HG03045 (cell line): ENCODE data around the gene WIPF2.

Experiments used
- ATAC-seq: cut with Tn5 transposase; IDR thresholded peaks from one replicate; pipeline ENCODE4 v1.9.1; 2021; ENCODE audit warnings: mild to moderate bottlenecking, moderate library complexity; ENCODE audit not compliant: unreplicated experiment

WIPF2 gene

DNA sequence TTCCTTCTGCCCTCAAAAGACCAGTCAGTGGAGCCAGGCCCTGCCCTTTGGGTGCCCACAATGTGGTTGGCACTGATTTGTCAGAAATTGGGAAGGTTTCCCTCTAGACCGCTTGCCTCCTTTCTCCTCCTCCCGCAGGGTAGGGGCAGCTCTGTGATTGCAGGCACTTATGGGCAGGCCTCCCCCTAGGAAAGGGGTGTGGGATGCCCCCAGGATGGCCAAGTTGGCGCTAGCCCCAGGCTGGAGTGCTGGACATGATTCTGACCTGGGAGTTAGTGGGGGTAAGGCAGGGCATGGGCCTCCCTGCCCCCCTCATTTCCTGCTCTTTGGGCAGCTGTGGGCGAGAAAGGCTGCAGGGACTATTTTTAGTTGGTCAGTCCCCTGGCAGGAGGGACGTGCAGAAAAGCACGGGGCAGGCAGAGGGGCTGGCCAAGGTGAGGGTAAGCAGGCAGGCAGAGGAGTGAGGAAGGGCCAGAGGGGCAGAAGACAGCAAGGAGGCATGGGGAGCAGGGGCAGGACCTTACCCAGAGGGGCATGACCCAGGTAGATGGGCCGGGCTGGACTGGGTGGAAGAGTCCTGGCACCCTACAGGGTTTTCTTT, 93.1 kb downstream of the WIPF2 start:
- ATAC-seq: no peak

DNA sequence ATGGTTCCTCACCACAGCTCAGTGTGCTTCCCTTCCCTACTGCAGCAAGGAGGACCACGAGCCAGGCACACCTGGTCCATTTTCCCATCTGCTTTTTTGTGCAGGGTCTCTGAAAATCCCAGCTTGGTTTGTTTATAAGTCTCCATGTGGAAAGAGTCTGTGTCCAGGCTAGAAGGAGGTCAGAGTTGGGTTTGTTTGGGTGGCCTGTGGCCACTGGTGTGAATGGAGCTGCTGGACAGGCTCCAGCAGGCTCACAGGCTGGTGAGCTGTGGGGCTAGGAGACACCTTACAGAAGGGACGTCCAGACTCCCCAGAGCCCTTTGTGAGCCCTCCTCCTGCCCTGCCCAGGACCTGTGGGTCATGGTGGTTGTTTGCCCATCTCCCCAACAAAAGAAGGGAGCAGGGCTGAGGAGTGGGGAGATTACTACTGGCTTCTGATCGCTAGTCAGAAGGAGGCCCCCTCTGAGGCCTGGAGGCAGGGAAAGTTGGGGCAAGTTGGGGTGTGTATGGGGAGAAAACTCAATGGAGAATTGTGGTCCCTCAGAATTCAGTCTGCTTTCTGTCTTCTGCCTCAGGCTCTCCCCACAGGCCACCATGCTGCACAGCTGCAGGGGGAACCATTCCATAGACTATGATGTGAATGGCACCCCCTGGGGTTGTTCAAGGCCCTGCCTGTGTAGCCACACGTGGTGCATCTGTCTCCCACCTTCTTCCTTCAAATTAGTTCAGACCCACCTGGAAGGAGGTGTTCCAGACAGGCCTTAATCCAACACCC, 94.0 kb downstream of the WIPF2 start:
- no peak for ATAC-seq

DNA sequence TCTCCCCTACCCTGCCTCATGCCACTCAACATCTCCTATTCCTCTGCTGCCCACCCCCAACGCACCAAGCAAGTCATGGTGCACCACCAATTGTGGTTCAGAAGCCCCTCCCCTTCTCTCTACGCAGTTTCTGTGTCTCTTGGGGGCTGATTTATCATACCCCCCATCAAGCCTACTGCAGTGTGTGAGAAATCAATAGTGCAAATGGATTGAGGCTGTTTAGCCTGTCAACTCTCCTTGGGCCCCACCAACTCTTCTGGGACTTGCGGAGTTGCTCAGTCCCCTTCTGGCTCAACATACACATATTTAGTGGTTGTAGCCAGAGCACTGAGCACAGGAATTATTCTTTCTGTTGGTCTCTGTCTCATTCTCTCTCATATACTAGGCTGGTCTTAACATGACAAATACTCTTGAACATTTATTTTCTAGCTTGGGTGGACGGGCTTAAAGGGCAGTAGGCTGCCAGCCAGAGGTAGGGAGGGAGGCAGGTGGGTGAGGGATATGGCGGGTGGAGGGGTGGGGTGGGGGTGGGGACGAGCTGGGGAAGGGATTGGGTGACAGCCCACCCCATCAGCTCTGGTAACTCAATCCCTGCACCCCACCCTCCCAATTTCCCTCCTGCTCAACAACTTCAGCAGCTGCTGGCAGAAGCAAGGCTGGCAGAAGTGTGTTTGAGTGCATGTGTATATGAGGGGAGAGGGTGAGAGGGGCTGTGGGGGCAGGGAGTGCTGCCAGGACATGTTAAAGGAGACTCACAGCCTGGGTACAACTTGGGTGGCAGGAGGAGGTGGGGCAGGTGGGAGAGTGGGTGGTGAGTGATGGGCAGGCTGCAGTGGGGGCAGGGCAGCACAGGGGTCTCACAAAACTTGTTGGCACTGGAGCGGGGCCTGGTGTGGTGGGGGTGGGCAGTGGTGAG, 94.8 kb downstream of the WIPF2 start:
- ATAC-seq: no peak

DNA sequence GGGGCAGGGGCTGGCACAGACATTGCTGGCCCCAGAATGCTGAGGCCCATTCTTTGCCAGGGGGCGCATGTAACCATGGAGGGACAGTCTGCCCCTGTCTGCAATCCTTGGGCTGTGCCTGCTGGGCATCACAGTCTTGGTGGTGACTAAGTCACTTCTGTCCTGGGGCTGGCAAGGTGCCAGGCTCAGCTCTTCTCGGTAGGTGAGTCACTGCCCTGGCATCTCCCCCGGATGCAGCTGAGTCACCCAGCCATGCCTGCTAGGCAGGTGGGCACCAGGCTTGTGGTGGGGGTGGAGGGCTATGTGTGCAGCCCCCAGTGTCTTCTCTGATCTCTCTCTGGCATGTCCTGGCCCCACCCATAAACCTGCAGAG, 95.5 kb downstream of the WIPF2 start:
- ATAC-seq: no peak

DNA sequence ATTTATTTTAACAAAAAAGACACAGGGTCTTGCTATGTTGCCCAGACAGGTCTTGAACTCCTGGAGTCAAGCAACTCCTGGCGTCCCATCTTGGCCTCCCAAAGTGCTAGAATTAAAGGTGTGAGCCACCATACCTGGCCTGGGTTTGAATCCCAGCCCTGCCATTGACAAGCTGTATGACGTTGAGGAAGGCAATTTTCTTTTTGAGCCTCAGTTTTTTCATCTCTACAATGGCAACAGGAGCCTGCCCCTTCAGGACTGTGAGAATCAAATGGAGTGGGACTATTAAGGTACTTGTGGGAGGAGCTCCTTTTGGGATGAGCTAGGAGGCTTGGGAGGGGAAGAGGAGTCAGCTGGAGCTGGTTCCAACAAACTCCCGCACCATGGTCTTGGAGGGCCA, 96.1 kb downstream of the WIPF2 start:
- no peak for ATAC-seq

DNA sequence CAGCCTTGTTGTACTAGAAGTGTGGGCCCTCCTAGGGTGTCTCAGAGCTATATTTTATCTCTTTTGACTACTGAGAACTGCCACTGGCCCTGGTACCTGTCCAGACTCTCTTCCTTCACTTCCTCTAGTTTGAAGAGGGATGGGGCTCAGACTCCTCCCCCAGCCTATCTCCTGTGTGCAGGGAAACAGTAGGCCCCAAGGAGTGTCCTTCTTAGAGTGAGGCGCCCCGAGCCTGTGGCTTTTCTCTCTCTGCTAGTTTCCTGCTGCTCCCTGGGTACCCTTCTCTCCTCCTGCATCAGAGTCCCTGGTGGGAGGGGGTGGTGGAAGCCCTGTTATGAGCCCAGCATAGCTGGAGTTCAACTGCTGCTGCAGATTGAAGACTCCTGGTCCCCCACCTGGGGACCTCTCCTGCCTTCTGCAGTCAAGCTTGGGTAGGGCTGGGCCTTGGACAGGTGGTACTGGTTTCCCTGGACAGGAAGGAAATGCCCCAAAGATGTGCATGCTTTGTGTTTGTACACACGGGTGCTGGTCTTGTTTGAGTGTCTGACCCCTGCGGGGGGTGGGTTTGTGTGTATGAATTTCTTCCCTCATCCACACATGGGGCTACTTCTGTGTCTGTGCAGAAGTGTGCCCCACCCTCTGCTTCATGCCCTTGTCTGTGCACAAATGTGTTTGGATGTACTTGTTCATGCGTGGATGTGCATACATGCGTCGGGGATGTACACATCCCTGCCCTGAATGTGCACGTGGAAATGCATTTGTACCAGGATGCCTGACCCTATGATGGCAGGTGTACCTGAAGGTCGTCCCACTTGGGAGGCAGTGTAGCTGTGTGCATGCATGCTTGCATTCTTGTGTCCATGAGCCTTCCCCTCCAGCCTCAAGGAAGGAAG, 96.8 kb downstream of the WIPF2 start:
- no peak for ATAC-seq

DNA sequence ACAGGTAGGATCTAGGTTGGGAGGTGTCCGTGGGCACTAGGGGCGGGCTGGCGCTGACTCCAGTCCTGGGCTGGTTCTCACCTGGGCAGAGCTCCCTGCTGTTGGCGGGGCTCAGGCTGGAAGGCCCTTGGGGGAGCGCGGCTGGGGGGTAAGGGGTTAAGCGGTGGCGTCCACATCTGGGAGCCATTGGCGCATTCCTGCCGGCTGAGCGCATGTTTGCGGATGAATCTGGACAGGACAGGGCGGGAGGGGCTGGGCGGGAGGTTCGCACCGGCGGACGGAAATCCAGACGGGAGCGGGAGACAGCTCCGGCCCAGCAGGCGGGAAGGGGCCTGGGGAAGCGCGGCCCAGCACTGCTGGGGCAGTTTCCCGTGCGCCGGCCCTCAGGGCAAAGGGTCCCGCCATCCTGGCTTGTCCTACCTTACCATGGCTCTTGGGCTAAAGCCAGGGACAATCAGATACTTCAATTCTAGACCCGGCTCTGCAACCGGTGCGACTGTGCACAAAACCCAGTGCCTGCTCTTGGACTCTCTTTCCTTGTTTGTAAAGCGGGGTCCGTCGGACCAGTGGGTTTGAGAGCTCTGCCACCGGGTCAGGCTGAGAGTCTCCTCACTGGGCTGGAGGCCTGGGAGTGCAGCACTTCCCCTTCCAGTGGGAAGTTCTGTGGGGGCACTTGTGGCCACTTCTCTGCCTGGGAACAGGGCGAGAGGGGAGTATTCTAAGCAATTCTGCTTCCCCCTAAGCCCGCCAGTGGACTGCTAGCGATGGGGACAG, 97.7 kb downstream of the WIPF2 start:
- ATAC-seq: no peak

DNA sequence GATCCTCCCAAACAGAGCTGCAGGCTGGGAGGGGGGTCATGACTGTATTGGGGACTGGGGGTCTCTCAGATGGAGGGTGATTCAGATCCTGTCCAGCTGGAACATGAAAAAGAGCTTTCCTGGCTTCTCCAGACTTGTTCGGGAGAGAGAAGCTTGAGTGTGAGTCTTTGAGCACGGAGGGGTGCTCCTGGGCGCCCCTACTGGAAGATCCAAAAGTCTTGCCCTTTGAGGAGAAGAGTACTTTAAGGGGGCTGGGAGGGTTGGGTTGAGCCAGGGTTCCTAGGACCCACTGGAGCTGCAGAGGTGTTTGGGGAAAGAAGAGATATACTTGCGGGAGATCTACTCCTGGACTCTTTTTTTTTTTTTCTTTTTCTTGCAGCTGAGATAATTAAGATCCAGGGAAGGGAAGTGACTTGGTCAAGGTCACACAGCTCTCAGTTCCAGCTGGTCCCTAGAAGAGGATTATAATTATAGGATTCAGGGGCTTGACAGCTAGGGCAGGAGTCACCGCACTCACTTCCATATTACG, 98.3 kb downstream of the WIPF2 start:
- ATAC-seq: no peak

DNA sequence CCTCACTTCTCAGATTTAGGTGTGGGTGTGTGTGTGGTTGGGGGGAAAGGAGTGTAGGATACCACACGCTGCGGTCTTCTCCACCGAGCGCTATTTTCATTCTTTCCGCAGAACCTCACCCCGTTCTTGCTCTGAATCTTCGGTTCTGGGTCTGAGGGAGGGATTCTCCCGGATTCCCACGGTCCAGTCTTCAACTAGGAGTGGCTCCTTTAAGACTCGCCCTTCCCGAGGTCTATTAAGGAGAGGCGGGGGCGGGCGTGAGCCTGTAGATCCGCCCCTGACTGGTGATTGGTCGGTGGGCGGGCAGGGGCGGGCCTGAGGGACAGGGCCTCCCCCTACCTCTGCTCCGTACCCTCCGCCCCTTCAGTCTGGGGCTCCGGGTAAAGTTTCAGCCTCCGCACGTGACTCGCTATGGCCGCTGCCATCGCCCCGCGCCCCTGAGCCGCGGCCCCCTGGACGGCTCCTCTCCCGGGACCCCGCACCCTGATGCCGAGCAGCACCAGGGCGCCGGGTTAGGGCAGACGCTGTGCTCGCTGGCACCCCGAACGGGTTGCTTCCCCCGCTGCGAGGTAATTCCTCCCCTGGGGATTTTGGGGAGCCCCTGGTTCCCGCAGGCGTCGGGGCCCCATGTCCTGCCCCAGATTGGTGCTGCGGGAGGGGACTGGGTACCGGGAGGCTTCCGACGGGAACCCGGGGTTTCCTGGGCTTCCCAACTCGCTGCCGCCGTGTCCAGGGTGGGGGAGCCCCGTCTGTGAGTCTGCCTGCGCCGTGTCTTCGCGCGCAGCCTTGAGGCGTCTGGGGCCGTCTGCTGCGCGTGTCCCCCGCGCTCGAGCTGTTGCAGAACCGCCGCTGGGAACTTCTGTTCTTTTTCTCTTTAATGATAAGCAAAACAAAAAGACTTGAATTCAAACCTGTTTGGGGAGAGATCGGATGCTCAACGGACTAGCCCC, 99.1 kb downstream of the WIPF2 start:
- peak; percentile 64 for ATAC-seq

DNA sequence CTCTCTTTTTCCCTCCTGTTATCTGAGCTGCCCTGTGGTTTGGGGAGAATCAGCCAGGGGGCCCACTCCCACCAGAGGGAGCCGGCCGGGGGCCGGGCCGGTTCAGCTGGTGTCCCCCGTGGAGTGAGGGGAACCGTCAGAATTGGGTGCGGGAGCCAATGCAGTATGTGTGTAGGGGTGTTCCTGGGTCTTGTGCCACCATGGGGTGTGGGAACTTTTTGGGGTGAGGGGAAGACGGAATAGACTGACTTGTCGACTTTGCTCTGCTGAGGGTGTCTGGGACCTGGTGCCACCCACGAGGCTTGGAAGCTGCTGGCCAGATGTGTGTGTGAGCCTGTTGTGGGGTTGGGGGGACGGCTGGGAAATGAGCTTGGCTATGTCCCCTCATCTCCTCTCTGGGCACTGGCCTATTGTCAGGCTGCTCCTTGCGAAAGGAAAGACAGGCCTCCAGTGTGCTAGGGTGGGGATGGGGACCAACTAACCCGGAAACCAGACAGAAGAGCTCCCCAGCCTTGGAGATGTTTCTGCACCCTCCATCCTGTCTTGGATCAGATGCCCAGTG, 99.8 kb downstream of the WIPF2 start:
- ATAC-seq: no peak

DNA sequence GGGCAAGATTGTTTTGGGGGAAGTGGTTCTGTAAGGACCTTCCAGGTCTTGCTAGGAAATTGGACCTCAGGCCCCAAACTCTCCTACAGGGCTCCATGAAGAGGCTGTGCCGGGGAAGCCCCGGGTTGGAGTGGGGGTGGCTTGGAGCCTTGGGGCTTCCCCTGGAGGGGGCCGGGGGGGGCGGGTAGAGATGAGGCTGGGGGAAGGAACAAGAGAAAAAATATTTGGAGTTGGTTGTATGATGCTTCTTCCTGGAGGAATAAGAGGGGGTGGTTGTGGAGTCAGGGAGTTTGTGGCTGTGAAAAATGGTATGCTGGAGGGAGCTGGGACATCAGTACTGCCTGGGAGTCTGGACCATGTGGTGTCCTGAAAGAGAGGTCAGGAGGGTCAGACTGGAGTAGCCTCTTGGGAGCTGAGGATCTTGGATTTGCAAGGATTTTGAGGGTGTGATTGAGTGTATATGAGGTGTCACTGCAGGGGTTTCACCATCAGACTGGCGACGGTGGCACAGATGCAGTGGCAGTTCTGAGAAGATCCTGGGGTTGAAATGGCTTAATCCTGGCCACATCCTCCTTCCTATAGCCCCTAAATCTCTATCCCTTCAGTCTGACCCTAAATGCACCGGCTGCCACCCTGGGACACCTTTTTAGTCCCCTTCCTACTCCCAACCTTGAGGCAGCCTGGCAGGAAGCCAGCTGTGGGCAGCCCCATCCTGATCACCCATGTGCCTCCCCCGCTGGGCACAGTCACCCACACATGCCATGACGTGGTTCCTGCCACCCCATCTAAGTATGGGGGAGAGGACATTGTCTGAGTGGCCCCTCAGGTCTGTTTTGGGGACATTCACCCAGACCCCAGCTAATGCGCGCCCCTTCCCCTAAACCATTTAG, 100.8 kb downstream of the WIPF2 start:
- ATAC-seq: no peak

DNA sequence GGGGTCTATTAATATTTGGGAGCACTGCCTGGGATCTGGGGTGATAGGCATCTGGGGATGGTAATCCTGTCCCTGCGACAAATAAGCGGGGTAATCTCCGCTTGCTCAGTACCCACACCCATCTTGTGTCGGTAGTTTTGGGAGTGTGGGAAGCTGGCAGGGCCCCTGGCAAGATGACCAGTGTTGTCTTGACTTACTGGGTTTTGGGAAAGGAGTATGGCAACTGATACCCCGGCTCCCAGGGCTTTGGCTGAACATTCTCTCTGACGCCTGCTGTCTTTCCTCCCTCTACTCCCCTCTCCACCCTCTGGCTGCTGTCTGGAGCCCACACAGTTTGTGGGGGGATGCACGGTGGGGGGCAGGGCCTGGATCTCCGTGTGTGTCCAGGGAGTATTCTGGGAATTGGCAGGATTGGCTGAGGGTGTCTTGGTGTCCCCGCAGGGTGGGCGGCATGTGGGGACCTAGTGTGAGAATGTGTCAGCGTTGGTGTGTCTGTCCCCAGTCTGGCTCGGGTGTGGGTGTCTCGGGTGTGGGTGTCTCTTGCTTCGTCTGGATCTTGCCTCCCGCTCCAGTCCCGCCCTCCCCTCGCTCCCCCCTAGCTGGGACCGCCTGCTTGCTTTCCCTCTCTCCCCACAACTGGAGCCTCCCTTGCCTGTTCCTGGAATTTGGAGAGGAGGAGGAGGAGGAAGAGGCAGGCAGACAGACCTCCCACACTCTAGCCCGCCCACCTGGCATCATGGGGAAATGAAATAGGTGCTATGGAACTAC, 101.8 kb downstream of the WIPF2 start:
- no peak for ATAC-seq

DNA sequence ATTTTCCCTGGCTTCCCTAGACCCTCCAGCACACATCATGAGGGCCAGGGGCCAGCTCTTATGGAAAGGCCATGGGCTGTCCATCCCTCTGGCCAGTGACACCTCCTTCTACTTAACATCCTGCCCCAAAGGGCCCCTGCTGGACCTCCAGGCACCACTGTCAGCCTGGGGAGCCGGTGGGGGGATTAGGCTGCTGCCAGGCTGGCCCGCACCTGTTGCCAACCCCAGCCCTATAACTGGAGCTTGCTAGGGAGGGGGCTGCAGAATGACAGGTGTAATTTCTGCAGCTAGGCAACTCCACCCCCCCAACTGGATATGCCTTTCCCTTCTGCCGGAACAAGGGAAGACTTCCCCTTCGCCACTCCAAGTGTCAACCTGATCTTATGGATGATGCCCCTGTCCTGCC, 102.4 kb downstream of the WIPF2 start:
- no peak for ATAC-seq

DNA sequence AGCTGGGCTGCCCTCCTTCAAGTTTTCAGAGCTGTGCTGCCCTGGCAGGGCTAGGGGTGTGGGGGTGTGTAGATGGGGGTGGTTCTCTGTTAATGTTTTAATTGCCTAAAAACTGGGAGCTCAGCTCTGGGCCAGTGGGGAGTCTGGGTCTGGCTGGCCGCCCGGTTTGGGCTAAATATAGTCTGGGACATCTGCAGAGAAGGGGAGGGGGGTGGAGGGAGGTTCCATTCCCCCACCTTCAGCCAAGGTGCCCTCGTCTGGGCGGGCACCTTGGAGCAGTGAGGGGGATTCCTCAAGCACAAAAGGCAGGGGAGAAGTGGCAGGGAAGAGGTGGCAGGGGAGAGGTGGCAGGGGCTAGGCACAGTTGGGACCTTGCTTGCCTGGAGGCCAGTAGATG, 102.9 kb downstream of the WIPF2 start:
- no peak for ATAC-seq

DNA sequence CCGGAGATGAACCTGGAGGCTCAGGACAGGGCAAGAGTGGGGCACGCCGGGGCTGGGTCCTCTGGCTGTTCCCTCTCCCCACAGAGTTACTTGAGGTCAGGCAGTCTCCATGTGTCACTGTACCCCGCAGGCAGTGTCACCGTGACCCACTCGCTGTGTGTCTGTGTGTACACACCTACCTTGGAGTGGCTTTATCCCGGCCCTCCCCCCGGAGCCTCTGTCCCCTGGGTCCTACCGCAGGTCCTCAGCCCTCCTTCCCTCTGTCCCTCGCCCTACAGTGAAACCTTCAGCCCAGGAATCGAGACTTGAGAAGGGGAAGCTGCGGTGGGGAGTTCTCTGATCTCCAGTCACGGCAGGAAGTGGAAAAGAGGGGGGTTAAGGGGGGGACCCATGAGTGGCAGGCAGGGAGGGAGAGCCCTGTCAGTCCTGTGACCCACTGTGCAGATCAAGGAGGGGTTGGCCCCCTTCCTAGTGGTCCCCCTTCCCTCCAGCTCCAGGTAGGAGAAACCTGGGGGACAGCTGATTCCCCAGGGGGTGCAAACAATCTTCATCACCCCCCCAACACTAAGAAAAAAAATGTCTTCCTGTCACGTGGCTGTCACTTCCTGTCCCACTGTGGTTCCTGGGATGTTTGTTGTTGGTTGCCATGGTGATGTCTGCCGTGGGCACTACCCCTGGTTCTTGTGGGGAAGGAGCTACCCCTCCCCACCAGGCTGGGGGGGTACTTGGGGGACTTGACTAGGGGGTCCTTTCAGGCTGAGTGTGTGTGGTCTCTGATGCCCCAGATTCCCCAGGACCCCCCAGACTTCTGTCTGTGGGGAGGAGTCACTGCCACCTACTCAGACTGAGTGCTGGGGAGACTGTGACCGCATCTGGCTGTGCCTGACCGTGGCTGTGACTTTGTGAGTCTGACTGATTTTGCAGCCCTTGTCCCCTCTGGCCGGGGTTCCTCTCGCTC, 103.5 kb downstream of the WIPF2 start:
- peak; percentile 27 for ATAC-seq
